SU-DHL-6 (cell line): Measurements from ENCODE around the gene TIMP1.

Experiments used
- H2AFZ ChIP-seq: fragments of 200-600 bp; sonication (generic); 2 replicates; pipeline ENCODE4 v1.6.1; 2014; ENCODE audit warnings: low read depth, mild to moderate bottlenecking, moderate library complexity, mixed read lengths, antibody characterized with exemption, low read length; ENCODE audit not compliant: severe bottlenecking
- H3F3A ChIP-seq: fragments of 200-600 bp; shearing (Covaris generic); 2 replicates; pipeline ENCODE4 v1.6.0; 2016; ENCODE audit warnings: antibody characterized with exemption, mild to moderate bottlenecking; ENCODE audit not compliant: insufficient read depth
- H3K27ac ChIP-seq: fragments of 200-600 bp; sonication (generic); 2 replicates; pipeline ENCODE4 v1.5.1; 2016; ENCODE audit warnings: low read depth, mild to moderate bottlenecking, low read length, moderate library complexity, mixed read lengths
- H3K27me3 ChIP-seq: fragments of 200-600 bp; sonication (generic), shearing (Covaris generic); 2 replicates; pipeline ENCODE4 v1.6.0; 2014; ENCODE audit warnings: mild to moderate bottlenecking, low read length
- H3K36me3 ChIP-seq: fragments of 200-600 bp; sonication (generic); 2 replicates; pipeline ENCODE4 v1.6.1; 2014; ENCODE audit warnings: mild to moderate bottlenecking, low read length, mixed read lengths
- H3K4me2 ChIP-seq: fragments of 300-600, 200-600 bp; shearing (Covaris generic), sonication (generic); 2 replicates; pipeline ENCODE4 v1.6.0; 2014; ENCODE audit warnings: low read length, low read depth, mild to moderate bottlenecking; ENCODE audit not compliant: poor library complexity, severe bottlenecking
- H3K4me3 ChIP-seq: fragments of 200-600 bp; sonication (generic); 2 replicates; pipeline ENCODE4 v1.5.1; 2014; ENCODE audit warnings: antibody characterized with exemption, low read length, mild to moderate bottlenecking, mixed read lengths; ENCODE audit not compliant: insufficient read depth, poor library complexity, severe bottlenecking
- H3K79me2 ChIP-seq: fragments of 200-600 bp; sonication (generic); 2 replicates; pipeline ENCODE4 v1.6.1; 2014; ENCODE audit warnings: mild to moderate bottlenecking, low read length, moderate library complexity; ENCODE audit not compliant: insufficient read depth
- H3K9ac ChIP-seq: fragments of 200-600 bp; sonication (generic); 2 replicates; pipeline ENCODE4 v1.7.0; 2014; ENCODE audit warnings: mild to moderate bottlenecking, low read length
- H3K9me2 ChIP-seq: fragments of 200-600 bp; sonication (generic); replicated peaks from 2 replicates; pipeline ENCODE4 v1.6.1; 2014; ENCODE audit warnings: low read length; ENCODE audit not compliant: insufficient read depth
- H3K9me3 ChIP-seq: fragments of 200-600 bp; sonication (generic); 2 replicates; pipeline ENCODE4 v1.6.1; 2014; ENCODE audit warnings: low read length, mixed read lengths; ENCODE audit not compliant: insufficient read depth
- H4K20me1 ChIP-seq: fragments of 200-600 bp; sonication (generic); 2 replicates; pipeline ENCODE4 v1.6.1; 2014; ENCODE audit warnings: low read depth, mild to moderate bottlenecking, antibody characterized with exemption, low read length, moderate library complexity, mixed read lengths
- CTCF ChIP-seq: fragments of 200-600 bp; sonication (generic); IDR thresholded peaks from one replicate; pipeline ENCODE4 v1.5.1; 2017; ENCODE audit warnings: antibody characterized with exemption, mild to moderate bottlenecking, low read length, moderate library complexity; ENCODE audit not compliant: insufficient read depth, poor library complexity, severe bottlenecking
- EZH2phosphoT487 ChIP-seq: fragments of 200-600 bp; sonication (generic), shearing (Covaris generic); conservative IDR thresholded peaks from 2 replicates; pipeline ENCODE4 v1.6.1; 2018; ENCODE audit warnings: mild to moderate bottlenecking, antibody characterized with exemption, low read length, moderate library complexity, mixed read lengths

The TIMP1 gene

GRCh38 chrX:47562615-47563243 is 19.5 kb upstream of the TIMP1 start:
- no peak overlapping the region for H3K4me3 ChIP-seq

GRCh38 chrX:47563801-47564315 is 18.4 kb upstream of the TIMP1 start:
- no peaks in the 10 kb centered on the region for H3F3A ChIP-seq
- no peak overlapping the region for H2AFZ ChIP-seq
- H3K9me2 ChIP-seq = no peaks in the 10 kb centered on the region
- H4K20me1 ChIP-seq = no peaks in the 10 kb centered on the region
- no peaks in the 10 kb centered on the region for H3K36me3 ChIP-seq
- H3K9me3 ChIP-seq = no peaks in the 10 kb centered on the region
- no peak overlapping the region for H3K9ac ChIP-seq
- no peak for TF ChIP-seq EZH2phosphoT487
- no peak for TF ChIP-seq CTCF
- no peak overlapping the region for H3K27ac ChIP-seq
- H3K4me3 ChIP-seq = no peak overlapping the region
- peaks cover 15% of the 10 kb centered on the region for H3K79me2 ChIP-seq
- H3K4me2 ChIP-seq = no peak overlapping the region
- no peaks in the 10 kb centered on the region for H3K27me3 ChIP-seq

More at GRCh38 chrX:47562615-47563243, 19.5 kb upstream of the TIMP1 start:
- H3K27me3 ChIP-seq = no peaks in the 10 kb centered on the region
- TF ChIP-seq CTCF (no peak), EZH2phosphoT487 (no peak)
- H3K9ac ChIP-seq = no peak overlapping the region
- H2AFZ ChIP-seq = no peak overlapping the region
- H3K27ac ChIP-seq = no peak overlapping the region
- H3K9me2 ChIP-seq = no peaks in the 10 kb centered on the region
- no peaks in the 10 kb centered on the region for H4K20me1 ChIP-seq
- H3K79me2 ChIP-seq = peaks cover 15% of the 10 kb centered on the region
- no peaks in the 10 kb centered on the region for H3K36me3 ChIP-seq
- H3F3A ChIP-seq = no peaks in the 10 kb centered on the region
- H3K4me2 ChIP-seq = no peak overlapping the region
- H3K9me3 ChIP-seq = no peaks in the 10 kb centered on the region

GRCh38 chrX:47564438-47565085 is 17.7 kb upstream of the TIMP1 start:
- H4K20me1 ChIP-seq = no peaks in the 10 kb centered on the region
- H3F3A ChIP-seq = no peaks in the 10 kb centered on the region
- H3K4me3 ChIP-seq = no peak overlapping the region
- H3K9me2 ChIP-seq = no peaks in the 10 kb centered on the region
- no peaks in the 10 kb centered on the region for H3K36me3 ChIP-seq
- no peak for TF ChIP-seq CTCF
- TF ChIP-seq EZH2phosphoT487 = no peak
- H3K27ac ChIP-seq = no peak overlapping the region
- H2AFZ ChIP-seq = no peak overlapping the region
- peaks cover 15% of the 10 kb centered on the region for H3K79me2 ChIP-seq
- H3K9me3 ChIP-seq = no peaks in the 10 kb centered on the region
- H3K9ac ChIP-seq = no peak overlapping the region
- H3K27me3 ChIP-seq = no peaks in the 10 kb centered on the region
- no peak overlapping the region for H3K4me2 ChIP-seq
